Heart right ventricle (tissue), 16 donors: ENCODE results near the gene CFAP70. TPM values are rescaled to one million over a fixed set of nuclear protein-coding genes. Genes with fewer than 3 reads are reported as not detected.

ENCODE experiments used
- ATAC-seq, 8 donors: fragments of 200-7000 bp; cut with Tn5 transposase; one replicate each; pipeline ENCODE4 v1.9.1; 2020; ENCODE audit warnings: mild to moderate bottlenecking in 8 of 8, moderate library complexity in 8 of 8, moderate number of reproducible peaks in 1 of 8
- DNase-seq, 2 donors: peaks; one replicate each; pipeline ENCODE4 v3.0.0-alpha.2; 2020
- H3K27ac ChIP-seq, 10 donors: fragments of 200-600 bp; sonication (generic) in 2 of 10; one replicate each; pipeline versions ENCODE4 v1.5.0 to v1.8.0; 2020 to 2022; ENCODE audit warnings: mild to moderate bottlenecking in 3 of 10
- H3K27me3 ChIP-seq, 7 donors: fragments of 200-600 bp; one replicate each; pipeline ENCODE4 v1.8.0; 2021 to 2022; ENCODE audit warnings: mild to moderate bottlenecking in 2 of 7
- H3K36me3 ChIP-seq, 9 donors: fragments of 200-600 bp; sonication (generic) in 1 of 9; one replicate each; pipeline versions ENCODE4 v1.5.0 to v1.8.0; 2020 to 2022; ENCODE audit warnings: mild to moderate bottlenecking in 2 of 9
- H3K4me1 ChIP-seq, 9 donors: fragments of 200-600 bp; sonication (generic) in 1 of 9; one replicate each; pipeline versions ENCODE4 v1.5.0 to v1.8.0; 2020 to 2022; ENCODE audit warnings: mild to moderate bottlenecking in 4 of 9
- H3K4me3 ChIP-seq, 10 donors: fragments of 200-600 bp; sonication (generic) in 2 of 10; one replicate each; pipeline versions ENCODE4 v1.5.0 to v1.8.0; 2020 to 2022; ENCODE audit warnings: mild to moderate bottlenecking in 7 of 10, moderate library complexity in 2 of 10
- H3K9me3 ChIP-seq, 11 donors: fragments of 200-600 bp in 10 of 11; sonication (generic) in 2 of 11; one replicate each; pipeline versions ENCODE4 v1.5.0 to v1.8.0; 2013 to 2022; ENCODE audit warnings: mild to moderate bottlenecking in 2 of 11, control low read depth in 1 of 11, moderate library complexity in 1 of 11
- CTCF ChIP-seq, 9 donors: fragments of 200-600 bp; sonication (generic) in 2 of 9; IDR thresholded peaks; one replicate each; pipeline versions ENCODE4 v1.5.0 to v1.8.0; 2021 to 2022; ENCODE audit warnings: antibody characterized with exemption in 9 of 9, mild to moderate bottlenecking in 5 of 9, moderate library complexity in 1 of 9
- WGBS, 2 donors: extraction: QIAGEN DNeasy Blood & Tissue Kit; methylation state at CpG; one replicate each; pipeline ENCODE4 v1.1.7; 2013; ENCODE audit warnings: inconsistent platforms in 1 of 2; 5-methylcytosine and 5-hydroxymethylcytosine counted together
- intact Hi-C, 10 donors: fragments of 100-400 bp; cut with DNase I; formaldehyde crosslinking; loops; one replicate each; pipeline versions ENCODE4 v1.11.1 to v1.14.2; 2022
- polyA plus RNA-seq, 2 donors: library from polyadenylated mRNA; stranded (reverse); fragments of 200-250 nt; gene quantifications; one replicate each; pipeline ENCODE4 v1.2.3, GENCODE V29; 2013
- total RNA-seq, 10 donors: library from RNA; stranded (reverse); fragmentation: NEBNext Ultra II Directional in 3 of 10; extraction: Animal tissue kit (Norgen Biotek cat#: 25700) in 3 of 10; gene quantifications; one replicate each; pipeline versions ENCODE4 v1.2.1 to v1.2.4, GENCODE V29; 2021 to 2023
- donor health status: Arrhythmogenic right ventricular cardiomyopathy.
- donor health status: ischemic (EF 13 %, LVEDD 7.1; RV severe dilation, severe dysfunction).
- donor health status: healthy with polysubstance abuse.
- donor health status: DM: no; HTN: yes; CAD: no.
- donor health status: DM: no; HTN: no; CAD: no.
- donor health status: ischemic (EF 25% LVEDD 6.9; RV normal size, moderate dysfunction).
- donor health status: ischemic (EF 25% LVEDD 5.7; RV mildly dilated, moderate dysfunction).
- donor health status: healthy.
- donor health status: DM: yes; HTN: yes; CAD: no.
- donor health status: Ischemic cardiomyopathy.
- donor health status: ischemic (EF 35%, LVEDD 5.7; RV mildly dilated, moderate dysfunction).
- donor health status: nonischemic (EF 11% LVEDD 7.7; RV severe dilation, severe dysfunction).
- donor health status: DM: yes; HTN: yes; CAD: no.
- donor health status: PGD.
- donor health status: ischemic (EF 29% LVEDD 5.4; RV normal size, mild dysfunction).
- donor health status: nonischemic (EF 23%, LVEDD 6.1; RV moderate dilation, normal function).

The CFAP70 gene
- total and polyA plus RNA-seq, 12 donors = 0.25 to 5.4 (median 1.9) TPM

GRCh38 chr10:73253225-73253555 lies 105.5 kb downstream of the CFAP70 start:
- H3K36me3 ChIP-seq = peaks cover 0 to 33% (median 17%) of the 10 kb centered on the region in 9 donors
- no peaks in the 10 kb centered on the region for H3K9me3 ChIP-seq
- intact Hi-C loops = loop anchor here in 2 of 10 donors (5.0 to 10.0 kb wide), 3 partner anchors 104 to 244 kb away; partner anchors contain the start of genes PPP3CB (in 2 of the 2) and CFAP70 (in 1 of the 2)
- H3K27me3 ChIP-seq = no peaks in the 10 kb centered on the region
- peak overlapping the region; percentile 49 to 96 (median 90) for H3K27ac ChIP-seq
- no peak for DNase-seq
- H3K4me1 ChIP-seq = peaks cover 7 to 33% (median 24%) of the 10 kb centered on the region in 9 donors
- H3K4me3 ChIP-seq = peak overlapping the region; percentile 69 to 96 (median 84)
- ATAC-seq = peak in 1 of 8 donors; percentile 4
- TF ChIP-seq CTCF (IDR thresholded peaks at IDR 0.05) = no peak
- 1% methylated on average over 4 of the region's 4 CpGs for WGBS, 2 donors

GRCh38 chr10:73252445-73253224 lies 106.0 kb downstream of the CFAP70 start, which contains the start of gene MRPS16:
MRPS16 (minus strand) TSS chr10:73252644; CDS start chr10:73252482, 162 bp downstream.
- WGBS, 2 donors = 0% methylated on average over 51 of the region's 51 CpGs
- ATAC-seq (peak; percentile 95 to 99 (median 98)), DNase-seq (peak; percentile 87 to 97)
- H3K9me3 ChIP-seq = no peaks in the 10 kb centered on the region
- intact Hi-C loops = loop anchor here in 2 of 10 donors (5.0 to 10.0 kb wide), 3 partner anchors 105 to 245 kb away; partner anchors contain the start of genes PPP3CB (in 2 of the 2) and CFAP70 (in 1 of the 2)
- peak within 1 kb of the TSS; percentile 49 to 96 (median 90) for H3K27ac ChIP-seq
- peak within 1 kb of the TSS; percentile 69 to 96 (median 84) for H3K4me3 ChIP-seq
- H3K27me3 ChIP-seq = no peaks in the 10 kb centered on the region
- peaks cover 0 to 34% (median 17%) of the 10 kb centered on the region in 9 donors for H3K36me3 ChIP-seq
- H3K4me1 ChIP-seq = peaks cover 7 to 36% (median 30%) of the 10 kb centered on the region in 9 donors
- TF ChIP-seq CTCF (IDR thresholded peaks at IDR 0.05) = no peak

- H3K27me3 ChIP-seq = no peaks in the 10 kb centered on the region
- H3K36me3 ChIP-seq = peaks cover 0 to 34% (median 17%) of the 10 kb centered on the region in 9 donors
- intact Hi-C loops = loop anchor here in 2 of 10 donors (5.0 to 10.0 kb wide), 3 partner anchors 105 to 245 kb away; partner anchors contain the start of genes PPP3CB (in 2 of the 2) and CFAP70 (in 1 of the 2)
- no peak for TF ChIP-seq CTCF (IDR thresholded peaks at IDR 0.05)
- 13 to 15% methylated on average over 23 of the region's 23 CpGs for WGBS, 2 donors
- H3K4me3 ChIP-seq = peak overlapping the region; percentile 69 to 96 (median 84)
- H3K9me3 ChIP-seq = no peaks in the 10 kb centered on the region
- DNase-seq (no peak), ATAC-seq (peak in 6 of 8 donors; percentile 14 to 82 (median 80))
- H3K27ac ChIP-seq = peak overlapping the region; percentile 49 to 96 (median 90)
- H3K4me1 ChIP-seq = peaks cover 7 to 40% (median 32%) of the 10 kb centered on the region in 9 donors
Measured at GRCh38 chr10:73251683-73252444, 106.8 kb downstream of the CFAP70 start.

- Histone ChIP-seq H3K27me3 (no peaks in the 10 kb centered on the region), H3K4me3 (no peak overlapping the region), H3K4me1 (peaks cover 8 to 62% (median 43%) of the 10 kb centered on the region in 9 donors), H3K36me3 (peaks cover 0 to 59% (median 17%) of the 10 kb centered on the region in 9 donors), H3K27ac (peak overlapping the region in 3 of 10 donors; percentile 69 to 86 (median 83)), H3K9me3 (no peaks in the 10 kb centered on the region)
- intact Hi-C loops = no loop called here
- 82 to 84% methylated on average over 5 of the region's 5 CpGs for WGBS, 2 donors
- ATAC-seq (no peak), DNase-seq (no peak)
- no peak for TF ChIP-seq CTCF (IDR thresholded peaks at IDR 0.05)
Measured at GRCh38 chr10:73248259-73248724, 110.4 kb downstream of the CFAP70 start.
